Left lung (tissue), 10 donors: ENCODE measurements around the gene SEMA4F. TPM values are rescaled to one million over a fixed set of nuclear protein-coding genes. Genes with fewer than 3 reads are reported as not detected.

Source experiments
- ATAC-seq: fragments of 200-7000 bp; cut with Tn5 transposase; one replicate; pipeline ENCODE4 v1.9.1; 2020; ENCODE audit warnings: moderate library complexity
- DNase-seq, 4 donors: peaks; one replicate each; pipeline ENCODE4 v3.0.0-alpha.2; 2013 to 2020
- H3K27ac ChIP-seq, 2 donors: fragments of 200-600 bp; sonication (generic) in 1 of 2; one replicate each; pipeline versions ENCODE4 v1.5.0 to v1.8.0; 2020 to 2021
- H3K27me3 ChIP-seq, 2 donors: fragments of 200-600 bp; sonication (generic) in 1 of 2; one replicate each; pipeline versions ENCODE4 v1.5.0 to v1.8.0; 2020 to 2021
- H3K36me3 ChIP-seq, 2 donors: fragments of 200-600 bp; sonication (generic) in 1 of 2; one replicate each; pipeline versions ENCODE4 v1.5.0 to v1.8.0; 2020 to 2021
- H3K4me1 ChIP-seq, 2 donors: fragments of 200-600 bp; one replicate each; pipeline ENCODE4 v1.8.0; 2021
- H3K4me3 ChIP-seq, 2 donors: fragments of 200-600 bp; sonication (generic) in 1 of 2; one replicate each; pipeline versions ENCODE4 v1.5.0 to v1.8.0; 2020 to 2021; ENCODE audit warnings: mild to moderate bottlenecking in 1 of 2
- H3K9me3 ChIP-seq, 2 donors: fragments of 200-600 bp; sonication (generic) in 1 of 2; one replicate each; pipeline versions ENCODE4 v1.5.0 to v1.8.0; 2020 to 2021
- intact Hi-C, 2 donors: fragments of 100-400 bp; cut with DNase I; formaldehyde crosslinking; loops; one replicate each; pipeline versions ENCODE4 v1.11.2 to v1.14.2; 2022
- polyA plus RNA-seq, 6 donors: library from polyadenylated mRNA; unstranded; fragments of 120-200 nt; gene quantifications; one replicate each; pipeline ENCODE4 v1.2.1, GENCODE V29; 2013; ENCODE audit not compliant: insufficient read length in 6 of 6
- total RNA-seq, 2 donors: library from RNA; stranded (reverse); fragmentation: NEBNext Ultra II Directional; extraction: Animal tissue kit (Norgen Biotek cat#: 25700); gene quantifications; one replicate each; pipeline ENCODE4 v1.2.1, GENCODE V29; 2021
- TF ChIP-seq, protein P1 (sequence below), 2 donors: fragments of 200-600 bp; sonication (generic) in 1 of 2; IDR thresholded peaks; one replicate each; pipeline versions ENCODE4 v1.5.0 to v1.8.0; 2021; ENCODE audit warnings: antibody characterized with exemption in 2 of 2
- donor health status: DM: no; HTN: yes; CAD: no.
- donor health status: DM: no; HTN: no; CAD: no.

Gene SEMA4F
- total and polyA plus RNA-seq, 8 donors, result 6.0 to 23.8 (median 6.8) TPM

- H3K4me3 ChIP-seq, result no peak overlapping the region
- H3K9me3 ChIP-seq, result no peaks in the 10 kb centered on the region
- no peak for ATAC-seq
- intact Hi-C loops, result loop anchor here in 1 of 2 donors (5.0 kb wide), 1 partner anchor 185 kb away; no protein-coding TSS in a partner anchor
- no peaks in the 10 kb centered on the region for H3K27me3 ChIP-seq
- H3K4me1 ChIP-seq, result peaks cover 0 to 23% of the 10 kb centered on the region in 2 donors
- H3K36me3 ChIP-seq, result no peaks in the 10 kb centered on the region
- no peak overlapping the region for H3K27ac ChIP-seq
- no peak for DNase-seq
- TF ChIP-seq, protein P1, sequence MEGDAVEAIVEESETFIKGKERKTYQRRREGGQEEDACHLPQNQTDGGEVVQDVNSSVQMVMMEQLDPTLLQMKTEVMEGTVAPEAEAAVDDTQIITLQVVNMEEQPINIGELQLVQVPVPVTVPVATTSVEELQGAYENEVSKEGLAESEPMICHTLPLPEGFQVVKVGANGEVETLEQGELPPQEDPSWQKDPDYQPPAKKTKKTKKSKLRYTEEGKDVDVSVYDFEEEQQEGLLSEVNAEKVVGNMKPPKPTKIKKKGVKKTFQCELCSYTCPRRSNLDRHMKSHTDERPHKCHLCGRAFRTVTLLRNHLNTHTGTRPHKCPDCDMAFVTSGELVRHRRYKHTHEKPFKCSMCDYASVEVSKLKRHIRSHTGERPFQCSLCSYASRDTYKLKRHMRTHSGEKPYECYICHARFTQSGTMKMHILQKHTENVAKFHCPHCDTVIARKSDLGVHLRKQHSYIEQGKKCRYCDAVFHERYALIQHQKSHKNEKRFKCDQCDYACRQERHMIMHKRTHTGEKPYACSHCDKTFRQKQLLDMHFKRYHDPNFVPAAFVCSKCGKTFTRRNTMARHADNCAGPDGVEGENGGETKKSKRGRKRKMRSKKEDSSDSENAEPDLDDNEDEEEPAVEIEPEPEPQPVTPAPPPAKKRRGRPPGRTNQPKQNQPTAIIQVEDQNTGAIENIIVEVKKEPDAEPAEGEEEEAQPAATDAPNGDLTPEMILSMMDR (IDR thresholded peaks at IDR 0.05), result no peak
Observed at GRCh38 chr2:74691929-74692328, 37.9 kb downstream of the SEMA4F start.

GRCh38 chr2:74693213-74693612 is 39.2 kb downstream of the SEMA4F start:
- Histone ChIP-seq H3K4me1 (peaks cover 0 to 23% of the 10 kb centered on the region in 2 donors), H3K27ac (no peak overlapping the region), H3K9me3 (no peaks in the 10 kb centered on the region), H3K36me3 (no peaks in the 10 kb centered on the region), H3K4me3 (no peak overlapping the region), H3K27me3 (no peaks in the 10 kb centered on the region)
- no peak for DNase-seq
- intact Hi-C loops, result loop anchor here in 1 of 2 donors (5.0 kb wide), 1 partner anchor 184 kb away; no protein-coding TSS in a partner anchor
- TF ChIP-seq, protein P1 (IDR thresholded peaks at IDR 0.05), result no peak
- ATAC-seq, result no peak

GRCh38 chr2:74693668-74694067 is 39.6 kb downstream of the SEMA4F start:
- Histone ChIP-seq H3K4me3 (no peak overlapping the region), H3K27ac (no peak overlapping the region), H3K36me3 (no peaks in the 10 kb centered on the region), H3K4me1 (peaks cover 0 to 23% of the 10 kb centered on the region in 2 donors), H3K9me3 (no peaks in the 10 kb centered on the region), H3K27me3 (no peaks in the 10 kb centered on the region)
- DNase-seq (no peak), ATAC-seq (no peak)
- intact Hi-C loops, result loop anchor here in 1 of 2 donors (5.0 kb wide), 1 partner anchor 184 kb away; no protein-coding TSS in a partner anchor
- TF ChIP-seq, protein P1 (IDR thresholded peaks at IDR 0.05), result no peak

DNA sequence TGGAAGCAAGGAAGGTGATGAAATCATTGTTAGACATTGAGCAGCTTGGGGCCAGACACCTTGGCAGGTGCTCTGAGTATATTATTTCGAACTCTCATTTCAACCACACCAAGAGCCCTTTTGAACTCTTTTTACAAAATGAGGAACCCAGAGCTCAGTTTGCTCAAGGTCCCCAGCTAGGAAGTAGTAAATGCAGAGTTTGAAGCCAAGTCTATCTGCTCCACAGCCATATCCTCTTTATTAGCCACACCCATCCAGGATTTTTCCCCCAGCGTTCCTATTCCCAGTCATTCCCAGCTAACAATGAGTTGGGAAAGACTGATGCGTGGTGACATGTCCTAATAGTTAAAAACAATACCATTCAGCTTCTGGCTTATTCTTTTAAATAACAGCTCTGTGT is 40.2 kb downstream of the SEMA4F start:
- H3K9me3 ChIP-seq, result no peaks in the 10 kb centered on the region
- H3K4me1 ChIP-seq, result peaks cover 0 to 23% of the 10 kb centered on the region in 2 donors
- TF ChIP-seq, protein P1 (IDR thresholded peaks at IDR 0.05), result no peak
- H3K4me3 ChIP-seq, result no peak overlapping the region
- ATAC-seq (no peak), DNase-seq (no peak)
- intact Hi-C loops, result loop anchor here in 1 of 2 donors (5.0 kb wide), 1 partner anchor 183 kb away; no protein-coding TSS in a partner anchor
- peak overlapping the region in 1 of 2 donors; percentile 0 for H3K27ac ChIP-seq
- no peaks in the 10 kb centered on the region for H3K36me3 ChIP-seq
- no peaks in the 10 kb centered on the region for H3K27me3 ChIP-seq

DNA sequence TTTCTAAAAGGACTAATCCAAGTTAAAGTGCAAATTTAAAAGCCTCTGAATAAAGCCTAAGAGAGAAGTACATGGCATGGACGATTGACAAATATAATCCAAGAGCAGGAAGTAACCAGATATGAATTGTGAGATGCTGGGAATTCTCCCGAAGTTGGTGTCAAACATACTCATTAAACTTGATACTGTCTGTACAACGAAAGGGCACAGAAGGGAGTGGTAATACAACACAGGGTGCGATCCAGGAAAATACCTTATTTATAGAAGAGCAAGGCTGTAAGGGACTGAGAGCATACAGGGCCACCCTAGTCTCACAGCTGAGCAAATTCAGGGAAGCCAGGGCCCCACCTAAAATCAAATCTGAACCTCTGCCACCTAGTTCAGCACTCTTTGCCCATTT is 41.6 kb downstream of the SEMA4F start:
- Histone ChIP-seq H3K27ac (no peak overlapping the region), H3K4me3 (no peak overlapping the region), H3K36me3 (no peaks in the 10 kb centered on the region), H3K4me1 (peaks cover 0 to 20% of the 10 kb centered on the region in 2 donors), H3K9me3 (no peaks in the 10 kb centered on the region), H3K27me3 (no peaks in the 10 kb centered on the region)
- intact Hi-C loops, result no loop called here
- DNase-seq (no peak), ATAC-seq (no peak)
- TF ChIP-seq, protein P1 (IDR thresholded peaks at IDR 0.05), result no peak
